Measurements from ENCODE around the gene UBTF.

The UBTF gene

DNA sequence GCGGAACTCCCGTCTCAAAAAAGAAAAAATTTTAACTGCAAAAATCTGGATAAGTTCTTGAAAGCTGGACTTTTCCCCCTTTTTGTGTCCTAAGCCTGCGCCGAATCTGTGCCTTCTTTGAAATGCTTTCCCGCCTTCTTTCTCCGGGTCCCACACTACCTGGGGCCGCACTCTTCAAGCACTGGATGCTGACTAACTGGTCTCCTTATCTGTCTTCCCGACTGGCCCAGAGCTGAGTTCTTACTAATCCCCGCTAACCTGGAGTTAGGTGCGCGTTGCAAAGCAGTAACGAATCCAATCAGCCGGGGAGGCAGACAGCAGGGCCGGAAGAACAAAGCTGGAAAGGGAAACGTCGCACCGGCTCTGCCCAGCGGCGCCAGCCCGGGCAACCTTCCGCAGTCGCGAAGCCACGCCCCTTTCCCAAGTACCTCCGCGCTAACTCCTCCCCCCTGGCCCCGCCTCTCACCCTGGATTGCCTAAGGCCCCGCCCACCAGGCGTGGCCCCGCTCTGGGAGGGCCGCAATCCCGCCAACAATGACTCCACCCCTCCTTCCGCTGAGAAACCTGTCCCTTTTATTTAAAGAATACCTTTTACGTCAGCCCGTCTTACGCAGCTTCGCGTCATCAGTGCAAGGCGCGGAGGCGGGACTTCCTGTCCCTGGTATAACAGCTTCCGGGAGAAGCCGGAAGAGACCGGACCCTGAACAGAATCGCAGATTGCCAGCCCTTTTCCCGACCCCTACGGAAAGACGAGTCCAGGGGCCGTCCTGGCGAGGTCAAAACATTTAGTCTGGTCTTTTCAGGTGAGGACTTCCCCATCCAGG is 33.0 kb downstream of the UBTF start, which contains the start of gene TMUB2:
TMUB2 (plus strand) TSS at position 666 of the 824 bp plus-strand sequence. CDS start 737 bp downstream, outside the sequence.
- Histone ChIP-seq H3K9me3 (ENCODE audit: control insufficient read depth, low read length) (no peaks in the 10 kb centered on the region), H3K4me3 (ENCODE audit: low read length) (peak within 1 kb of the TSS; percentile 91), H3K9ac (ENCODE audit: low read length) (peak within 1 kb of the TSS; percentile 94), H3K27me3 (ENCODE audit: control insufficient read depth, insufficient read depth, low read length) (no peaks in the 10 kb centered on the region), H3K4me1 (ENCODE audit: control insufficient read depth, insufficient read depth, low read length) (peaks cover 9% of the 10 kb centered on the region), H3K36me3 (ENCODE audit: control insufficient read depth, insufficient read depth, low read length) (peaks cover 5% of the 10 kb centered on the region)

DNA sequence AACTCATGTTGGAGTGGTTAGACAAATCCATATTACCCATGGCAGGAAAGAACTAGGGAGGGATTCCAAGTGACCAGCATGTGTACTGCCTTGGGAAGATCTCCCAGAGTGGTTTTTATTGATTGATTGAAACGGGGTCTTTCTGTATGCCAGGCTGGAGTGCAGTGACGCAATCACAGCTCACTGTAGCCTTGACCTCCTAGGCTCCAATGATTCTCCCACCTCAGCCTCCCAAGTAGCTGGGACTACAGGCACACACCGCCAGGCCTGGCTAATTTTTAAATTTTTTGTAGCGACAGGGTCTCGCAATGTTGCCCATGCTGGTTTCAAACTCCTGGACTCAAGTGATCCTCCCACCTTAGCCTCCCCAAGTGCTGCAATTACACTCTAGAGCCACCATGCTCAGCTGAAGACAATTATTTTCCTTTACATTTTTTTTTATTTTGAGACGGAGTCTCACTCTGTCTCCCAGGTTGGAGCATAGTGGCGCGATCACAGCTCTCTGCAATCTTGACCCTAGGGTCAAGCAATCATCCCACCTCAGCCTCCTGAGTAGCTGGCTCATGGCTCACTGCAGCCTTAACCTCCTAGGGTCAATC is 35.2 kb downstream of the UBTF start:
- Histone ChIP-seq H3K9me3 (ENCODE audit: control insufficient read depth, low read length) (no peaks in the 10 kb centered on the region), H3K36me3 (ENCODE audit: control insufficient read depth, insufficient read depth, low read length) (no peaks in the 10 kb centered on the region), H3K27me3 (ENCODE audit: control insufficient read depth, insufficient read depth, low read length) (no peaks in the 10 kb centered on the region), H3K4me1 (ENCODE audit: control insufficient read depth, insufficient read depth, low read length) (peaks cover 9% of the 10 kb centered on the region), H3K9ac (ENCODE audit: low read length) (no peak overlapping the region), H3K4me3 (ENCODE audit: low read length) (no peak overlapping the region)

DNA sequence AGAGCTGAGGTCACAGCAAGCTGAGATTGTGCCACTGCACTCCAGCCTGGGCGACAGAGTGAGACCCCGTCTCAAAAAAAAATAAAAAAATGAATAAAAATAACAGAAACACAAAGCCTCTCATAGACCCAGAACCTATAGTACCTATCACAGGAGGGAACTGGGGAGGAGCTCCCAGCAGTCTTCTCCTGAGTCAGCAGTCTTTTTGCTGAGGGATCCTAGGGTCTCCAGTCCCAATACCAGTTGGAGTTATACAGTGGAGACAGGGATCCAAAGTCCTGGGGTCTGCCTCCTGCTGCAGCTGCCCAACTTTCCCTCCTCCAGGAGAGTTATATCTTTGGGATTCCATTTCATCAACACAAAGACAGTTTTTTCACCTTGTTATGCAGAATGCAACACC is 36.5 kb downstream of the UBTF start:
- Histone ChIP-seq H3K27me3 (ENCODE audit: control insufficient read depth, insufficient read depth, low read length) (no peaks in the 10 kb centered on the region), H3K4me3 (ENCODE audit: low read length) (no peak overlapping the region), H3K36me3 (ENCODE audit: control insufficient read depth, insufficient read depth, low read length) (no peaks in the 10 kb centered on the region), H3K9me3 (ENCODE audit: control insufficient read depth, low read length) (no peaks in the 10 kb centered on the region), H3K4me1 (ENCODE audit: control insufficient read depth, insufficient read depth, low read length) (peaks cover 5% of the 10 kb centered on the region), H3K9ac (ENCODE audit: low read length) (no peak overlapping the region)

GRCh38 chr17:44178133-44178532 is 41.3 kb downstream of the UBTF start:
- H3K36me3 ChIP-seq (ENCODE audit: control insufficient read depth, insufficient read depth, low read length) = no peaks in the 10 kb centered on the region
- H3K4me1 ChIP-seq (ENCODE audit: control insufficient read depth, insufficient read depth, low read length) = no peaks in the 10 kb centered on the region
- H3K4me3 ChIP-seq (ENCODE audit: low read length) = no peak overlapping the region
- H3K27me3 ChIP-seq (ENCODE audit: control insufficient read depth, insufficient read depth, low read length) = no peaks in the 10 kb centered on the region
- no peak overlapping the region for H3K9ac ChIP-seq (ENCODE audit: low read length)
- no peaks in the 10 kb centered on the region for H3K9me3 ChIP-seq (ENCODE audit: control insufficient read depth, low read length)

- Histone ChIP-seq H3K9me3 (ENCODE audit: control insufficient read depth, low read length) (no peaks in the 10 kb centered on the region), H3K9ac (ENCODE audit: low read length) (no peak overlapping the region), H3K4me3 (ENCODE audit: low read length) (no peak overlapping the region), H3K27me3 (ENCODE audit: control insufficient read depth, insufficient read depth, low read length) (no peaks in the 10 kb centered on the region), H3K36me3 (ENCODE audit: control insufficient read depth, insufficient read depth, low read length) (no peaks in the 10 kb centered on the region), H3K4me1 (ENCODE audit: control insufficient read depth, insufficient read depth, low read length) (no peaks in the 10 kb centered on the region)
These were observed 41.8 kb downstream of the UBTF start for GRCh38 chr17:44177640-44178039.

DNA sequence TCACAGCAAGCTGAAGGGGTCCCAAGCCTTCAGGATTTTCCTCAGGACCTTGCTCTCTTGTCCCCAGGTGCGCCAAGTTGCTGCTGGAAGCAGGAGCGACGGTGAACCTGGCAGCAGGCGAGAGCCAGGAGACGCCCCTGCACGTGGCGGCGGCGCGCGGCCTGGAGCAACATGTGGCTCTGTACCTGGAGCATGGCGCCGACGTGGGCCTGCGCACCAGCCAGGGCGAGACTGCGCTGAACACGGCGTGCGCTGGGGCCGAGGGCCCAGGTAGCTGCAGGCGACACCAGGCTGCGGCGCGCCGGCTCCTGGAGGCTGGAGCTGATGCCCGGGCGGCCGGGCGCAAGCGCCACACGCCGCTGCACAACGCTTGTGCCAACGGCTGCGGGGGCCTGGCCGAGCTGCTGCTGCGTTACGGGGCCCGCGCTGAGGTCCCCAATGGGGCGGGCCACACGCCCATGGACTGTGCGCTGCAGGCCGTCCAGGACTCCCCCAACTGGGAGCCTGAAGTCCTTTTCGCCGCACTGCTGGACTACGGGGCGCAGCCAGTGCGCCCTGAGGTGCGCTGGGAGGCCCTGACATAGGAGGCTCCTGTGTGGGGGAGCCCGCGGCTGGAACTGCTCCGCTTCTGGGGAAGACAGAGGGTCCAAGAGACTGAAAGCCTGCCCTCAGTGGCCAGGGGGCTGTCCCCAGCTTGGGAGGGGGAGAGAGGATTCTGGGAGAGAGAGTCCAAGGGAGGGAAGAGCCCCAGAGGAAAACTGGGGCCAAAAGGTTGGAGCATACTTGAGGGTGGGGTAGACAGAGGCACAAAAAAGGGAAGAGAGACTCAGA is 42.6 kb downstream of the UBTF start:
- Histone ChIP-seq H3K27me3 (ENCODE audit: control insufficient read depth, insufficient read depth, low read length) (no peaks in the 10 kb centered on the region), H3K9me3 (ENCODE audit: control insufficient read depth, low read length) (no peaks in the 10 kb centered on the region), H3K4me1 (ENCODE audit: control insufficient read depth, insufficient read depth, low read length) (no peaks in the 10 kb centered on the region), H3K4me3 (ENCODE audit: low read length) (no peak overlapping the region), H3K36me3 (ENCODE audit: control insufficient read depth, insufficient read depth, low read length) (no peaks in the 10 kb centered on the region), H3K9ac (ENCODE audit: low read length) (no peak overlapping the region)

DNA sequence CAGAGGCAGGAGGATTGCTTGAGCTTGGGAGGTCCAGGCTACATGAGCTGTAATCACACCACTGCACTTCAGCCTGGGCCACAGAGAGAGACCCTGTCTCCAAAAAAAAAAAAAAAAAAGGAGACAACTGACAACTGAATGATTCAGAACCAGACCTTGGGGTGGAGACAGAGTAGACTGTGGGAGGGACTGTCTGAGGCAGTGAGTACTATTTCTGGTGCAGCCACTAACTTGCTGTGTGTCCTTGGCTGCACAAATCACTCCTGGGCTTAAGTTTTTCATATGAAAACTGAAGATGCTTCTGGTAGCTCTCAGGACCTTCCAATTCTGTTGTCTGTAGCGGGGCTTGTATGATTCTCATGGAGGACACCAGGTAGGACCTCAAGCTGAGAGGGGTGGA is 43.2 kb downstream of the UBTF start:
- H3K36me3 ChIP-seq (ENCODE audit: control insufficient read depth, insufficient read depth, low read length) = no peaks in the 10 kb centered on the region

GRCh38 chr17:44174427-44174826 is 45.0 kb downstream of the UBTF start:
- no peak overlapping the region for H3K9ac ChIP-seq (ENCODE audit: low read length)

More for the DNA sequence above, 43.2 kb downstream of the UBTF start:
- Histone ChIP-seq H3K4me1 (ENCODE audit: control insufficient read depth, insufficient read depth, low read length) (no peaks in the 10 kb centered on the region), H3K9me3 (ENCODE audit: control insufficient read depth, low read length) (no peaks in the 10 kb centered on the region), H3K27me3 (ENCODE audit: control insufficient read depth, insufficient read depth, low read length) (no peaks in the 10 kb centered on the region), H3K4me3 (ENCODE audit: low read length) (no peak overlapping the region), H3K9ac (ENCODE audit: low read length) (no peak overlapping the region)

DNA sequence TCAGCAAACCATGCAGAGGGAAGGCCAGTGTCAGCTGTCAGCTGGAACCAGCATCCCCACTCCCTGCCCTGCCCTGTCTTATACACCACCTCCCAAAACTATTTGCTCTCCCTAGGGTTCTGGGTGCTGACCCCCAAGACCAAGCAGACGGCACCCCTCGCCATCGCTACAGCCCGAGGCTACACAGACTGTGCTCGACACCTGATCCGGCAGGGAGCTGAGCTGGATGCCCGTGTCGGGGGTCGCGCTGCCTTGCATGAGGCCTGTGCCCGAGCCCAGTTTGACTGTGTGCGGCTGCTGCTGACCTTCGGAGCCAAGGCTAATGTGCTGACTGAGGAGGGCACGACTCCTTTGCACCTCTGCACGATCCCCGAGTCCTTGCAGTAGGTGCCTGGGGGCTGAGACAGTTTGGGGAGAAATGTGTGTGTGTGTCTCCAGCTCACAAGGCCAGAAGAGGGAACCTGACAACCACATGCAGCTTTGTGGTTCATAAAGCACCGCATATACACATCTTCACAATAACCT is 47.5 kb downstream of the UBTF start:
- H3K4me1 ChIP-seq (ENCODE audit: control insufficient read depth, insufficient read depth, low read length) = peaks cover 17% of the 10 kb centered on the region
- no peaks in the 10 kb centered on the region for H3K36me3 ChIP-seq (ENCODE audit: control insufficient read depth, insufficient read depth, low read length)
- H3K9me3 ChIP-seq (ENCODE audit: control insufficient read depth, low read length) = no peaks in the 10 kb centered on the region
- peaks cover 12% of the 10 kb centered on the region for H3K27me3 ChIP-seq (ENCODE audit: control insufficient read depth, insufficient read depth, low read length)
- no peak overlapping the region for H3K9ac ChIP-seq (ENCODE audit: low read length)
- no peak overlapping the region for H3K4me3 ChIP-seq (ENCODE audit: low read length)

More at GRCh38 chr17:44174427-44174826, 45.0 kb downstream of the UBTF start:
- Histone ChIP-seq H3K4me1 (ENCODE audit: control insufficient read depth, insufficient read depth, low read length) (peaks cover 6% of the 10 kb centered on the region), H3K4me3 (ENCODE audit: low read length) (no peak overlapping the region), H3K27me3 (ENCODE audit: control insufficient read depth, insufficient read depth, low read length) (peaks cover 12% of the 10 kb centered on the region), H3K9me3 (ENCODE audit: control insufficient read depth, low read length) (no peaks in the 10 kb centered on the region), H3K36me3 (ENCODE audit: control insufficient read depth, insufficient read depth, low read length) (no peaks in the 10 kb centered on the region)

GRCh38 chr17:44170499-44171201 is 48.8 kb downstream of the UBTF start, which contains the start of gene ASB16:
Gene ASB16 (plus strand): TSS chr17:44170704. CDS start chr17:44170790, 86 bp downstream.
- Histone ChIP-seq H3K36me3 (ENCODE audit: control insufficient read depth, insufficient read depth, low read length) (no peaks in the 10 kb centered on the region), H3K9ac (ENCODE audit: low read length) (no peak within 1 kb of the TSS), H3K9me3 (ENCODE audit: control insufficient read depth, low read length) (no peaks in the 10 kb centered on the region), H3K4me3 (ENCODE audit: low read length) (no peak within 1 kb of the TSS), H3K27me3 (ENCODE audit: control insufficient read depth, insufficient read depth, low read length) (peaks cover 12% of the 10 kb centered on the region), H3K4me1 (ENCODE audit: control insufficient read depth, insufficient read depth, low read length) (peaks cover 17% of the 10 kb centered on the region)

- Histone ChIP-seq H3K4me3 (ENCODE audit: low read length) (no peak overlapping the region), H3K36me3 (ENCODE audit: control insufficient read depth, insufficient read depth, low read length) (no peaks in the 10 kb centered on the region), H3K9ac (ENCODE audit: low read length) (no peak overlapping the region), H3K4me1 (ENCODE audit: control insufficient read depth, insufficient read depth, low read length) (peaks cover 17% of the 10 kb centered on the region), H3K9me3 (ENCODE audit: control insufficient read depth, low read length) (no peaks in the 10 kb centered on the region), H3K27me3 (ENCODE audit: control insufficient read depth, insufficient read depth, low read length) (peaks cover 12% of the 10 kb centered on the region)
These were observed 49.4 kb downstream of the UBTF start for GRCh38 chr17:44170135-44170498.
